GM21447 (cell line): ENCODE measurements around the gene EPS15.
"Not testable (repeated sequence)": the region's sequence is repeated elsewhere in the genome, so short reads cannot be mapped to it uniquely, and the experiment has no call there.

ENCODE experiments used
- ATAC-seq: cut with Tn5 transposase; IDR thresholded peaks from one replicate; pipeline ENCODE4 v1.9.1; 2021; ENCODE audit not compliant: unreplicated experiment

Gene EPS15

DNA sequence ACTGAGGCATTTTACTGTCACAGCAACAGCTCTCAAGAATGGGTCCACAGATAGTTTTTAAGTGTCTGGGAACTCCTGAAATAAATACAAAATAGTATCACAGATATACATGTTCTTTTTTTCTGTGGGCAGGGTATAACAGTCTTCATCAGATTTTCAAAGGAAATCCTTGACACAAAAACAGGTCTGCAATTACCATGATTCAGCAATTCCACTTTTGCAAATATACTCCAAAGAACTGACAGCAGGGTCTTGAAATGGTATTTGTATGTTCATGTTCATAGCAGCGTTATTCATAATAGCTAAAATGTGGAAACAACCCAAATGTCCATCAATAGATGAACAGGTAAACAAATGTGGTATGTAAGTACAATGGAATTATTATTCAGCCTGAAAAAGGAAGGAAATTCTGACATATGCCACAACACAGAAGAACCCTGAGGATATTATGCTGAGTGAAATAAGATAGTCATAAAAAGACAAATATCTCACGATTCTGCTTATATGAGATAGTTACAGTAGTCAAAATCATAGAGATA, 85.0 kb downstream of the EPS15 start:
- ATAC-seq, result no peak

DNA sequence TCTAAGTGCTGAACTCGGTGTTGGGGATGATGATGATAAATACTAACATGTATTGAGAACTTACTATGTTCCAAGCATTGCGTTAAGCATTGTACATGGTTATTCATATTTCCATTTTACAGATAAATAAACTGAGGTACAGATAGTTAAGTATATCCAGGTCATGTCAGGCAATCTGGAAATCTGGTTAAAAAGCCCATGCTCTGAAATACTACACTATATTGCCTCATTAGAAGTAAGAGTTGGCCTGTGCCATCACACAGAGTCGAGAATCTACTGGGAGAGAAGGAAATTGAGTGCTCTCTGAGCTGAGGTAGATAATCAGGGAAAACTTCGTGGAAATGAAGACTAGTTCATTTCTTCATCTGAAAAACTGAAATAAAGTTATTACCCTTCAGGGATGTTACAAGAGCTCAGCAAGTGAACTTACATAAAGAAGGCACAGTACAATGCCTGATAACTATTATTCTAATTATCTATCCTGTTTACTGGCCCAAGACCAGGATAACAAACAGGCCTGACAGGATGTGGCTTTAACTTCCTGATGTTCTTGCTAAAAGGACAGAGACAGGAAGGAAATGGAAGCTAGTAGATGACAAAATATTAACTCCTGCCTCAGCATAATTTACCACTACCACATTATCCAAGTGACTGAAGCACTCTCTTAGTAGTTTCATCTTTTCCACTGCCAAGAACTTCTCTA, 85.6 kb downstream of the EPS15 start:
- ATAC-seq, result peak; percentile 49

- ATAC-seq, result no peak
Measured at GRCh38 chr1:51432146-51432545, 86.9 kb downstream of the EPS15 start.

GRCh38 chr1:51427438-51427837, 91.6 kb downstream of the EPS15 start:
- no peak for ATAC-seq

- no peak for ATAC-seq
Measured at GRCh38 chr1:51425955-51426354, 93.1 kb downstream of the EPS15 start.

DNA sequence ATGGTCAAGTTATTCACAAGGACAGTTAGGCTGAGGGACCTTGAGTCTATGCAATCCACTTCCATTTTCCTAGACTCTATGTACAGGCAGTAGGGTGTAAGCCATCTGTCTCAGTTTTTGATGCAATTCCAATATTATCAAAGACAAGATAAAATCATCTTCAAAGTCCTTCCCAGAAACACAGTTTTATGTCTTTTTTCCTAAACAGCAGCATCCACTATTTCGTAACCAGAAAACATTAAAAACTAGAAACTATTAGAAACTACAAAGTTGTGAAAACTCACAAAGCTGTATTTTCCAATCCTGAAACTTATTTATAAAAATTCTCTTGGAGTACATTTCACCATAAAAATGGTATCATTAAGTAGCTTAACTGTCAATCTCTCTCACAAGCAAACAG, 93.8 kb downstream of the EPS15 start:
- ATAC-seq, result no peak

DNA sequence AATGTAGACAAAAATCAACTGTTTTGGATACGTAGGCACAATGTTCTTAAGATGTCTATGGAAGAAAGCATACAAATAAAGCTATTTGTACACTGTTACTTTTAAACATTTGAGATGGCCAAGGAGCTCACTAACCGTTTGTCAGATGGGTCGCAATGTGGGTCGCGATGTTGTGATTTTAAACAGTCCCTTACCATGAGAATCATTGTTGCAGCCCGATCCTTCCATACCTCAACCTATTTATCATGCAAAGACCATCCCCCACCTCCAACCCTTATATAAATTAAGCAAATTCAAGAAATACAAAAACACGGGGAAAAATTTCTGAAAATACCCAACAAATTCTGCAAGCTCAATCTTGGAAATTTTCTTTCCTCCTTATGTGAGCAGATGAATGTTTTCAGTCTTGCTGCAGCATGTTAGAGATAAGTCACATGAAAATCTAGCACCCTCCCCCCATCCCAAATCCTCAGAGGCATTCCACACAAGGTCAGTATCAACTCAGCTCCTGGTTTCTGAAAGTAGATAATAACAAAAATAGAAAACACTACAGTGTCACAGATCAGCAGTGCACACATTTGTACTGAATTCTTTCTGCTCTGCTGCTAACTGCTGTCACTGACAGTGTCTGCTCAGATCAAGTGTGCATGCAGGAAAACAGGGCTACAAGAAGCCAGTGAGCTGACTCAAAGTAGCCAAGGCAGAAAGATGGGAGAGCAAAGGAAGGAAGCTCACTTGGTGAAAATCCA, 95.8 kb downstream of the EPS15 start:
- ATAC-seq, result no peak

GRCh38 chr1:51422367-51423072, 96.5 kb downstream of the EPS15 start:
- no peak for ATAC-seq

- ATAC-seq, result no peak
Measured at GRCh38 chr1:51421964-51422363, 97.1 kb downstream of the EPS15 start.

DNA sequence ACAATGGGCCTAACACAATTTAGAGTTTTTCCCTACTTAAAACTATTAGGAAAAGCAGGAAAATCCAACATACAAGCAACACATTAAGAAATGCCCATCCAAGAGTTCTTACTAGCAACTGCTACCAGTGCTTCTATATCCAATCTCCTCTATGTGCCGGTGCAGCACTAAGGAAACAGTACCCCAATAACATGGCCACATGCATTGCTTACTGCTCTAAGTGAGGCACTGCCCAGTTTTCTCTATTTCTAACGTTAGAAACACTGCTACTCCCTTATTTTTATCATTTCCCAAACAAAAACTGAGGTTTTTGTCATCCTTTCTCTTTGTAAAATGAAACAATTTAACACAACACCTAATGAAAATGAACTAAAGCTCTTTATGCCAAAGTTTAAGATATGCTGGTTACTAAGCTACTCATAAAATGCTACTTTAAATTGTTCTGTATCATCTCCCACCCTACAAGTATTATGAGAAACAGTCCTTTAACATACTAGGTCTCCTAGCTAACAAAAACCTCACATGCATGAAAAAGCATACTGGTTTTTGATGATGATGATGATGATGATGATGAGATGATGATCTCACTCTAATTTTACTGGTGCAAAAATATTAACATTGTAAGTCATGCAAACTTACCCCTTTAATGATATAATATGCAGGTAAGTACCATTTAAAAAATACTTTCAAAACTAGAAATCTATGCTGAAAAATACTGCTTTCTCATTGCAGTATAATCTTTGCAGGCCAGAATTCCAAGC, 98.0 kb downstream of the EPS15 start:
- no peak for ATAC-seq

DNA sequence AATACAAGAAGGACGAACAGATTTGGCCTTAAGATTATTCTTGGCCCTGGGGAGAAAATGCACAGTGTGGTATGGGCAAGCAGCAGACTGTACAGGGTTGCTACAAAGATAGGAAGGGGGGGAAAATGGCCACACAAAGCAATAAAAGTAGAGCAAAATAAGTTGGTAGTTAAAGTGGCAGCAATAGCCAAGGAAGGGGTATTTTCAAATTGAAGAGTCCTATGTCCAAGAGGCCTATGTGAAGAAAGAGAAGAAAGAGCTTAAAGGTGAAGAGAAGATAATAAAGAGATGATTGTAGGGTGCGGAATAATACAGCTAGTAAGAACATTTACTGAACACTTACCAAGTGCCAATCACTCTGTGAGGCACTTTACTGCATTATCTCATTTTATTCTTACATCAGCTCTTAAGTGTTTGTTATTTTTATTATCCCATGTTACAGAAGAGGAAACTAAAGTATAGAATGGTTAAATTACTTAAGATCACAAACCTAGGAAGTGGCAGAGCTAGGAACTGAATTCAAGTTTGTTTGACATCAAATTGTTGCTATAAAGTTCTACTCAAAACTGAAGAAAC, 100.6 kb downstream of the EPS15 start:
- no peak for ATAC-seq

GRCh38 chr1:51417496-51418383, 101.3 kb downstream of the EPS15 start:
- ATAC-seq, result no peak

GRCh38 chr1:51416910-51417309, 102.2 kb downstream of the EPS15 start:
- no peak for ATAC-seq

GRCh38 chr1:51415963-51416362, 103.1 kb downstream of the EPS15 start:
- no peak for ATAC-seq

DNA sequence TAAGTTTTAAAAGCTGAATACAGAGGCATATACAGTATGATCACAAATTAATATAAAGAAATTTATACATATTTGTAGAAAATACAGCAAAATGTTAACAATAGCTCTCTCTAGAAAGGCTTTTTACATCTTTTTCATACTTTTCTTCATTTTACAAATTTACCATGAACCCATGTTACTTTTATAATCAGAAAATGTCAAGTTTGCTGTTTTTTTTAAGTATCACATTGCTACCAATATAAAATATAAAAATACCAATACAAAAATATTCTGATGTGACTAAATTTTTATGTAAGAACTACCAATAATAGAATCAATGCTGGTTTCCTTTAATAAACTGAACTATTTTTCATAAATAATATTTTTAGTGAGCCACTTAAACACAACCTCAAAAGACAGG, 104.3 kb downstream of the EPS15 start:
- no peak for ATAC-seq

DNA sequence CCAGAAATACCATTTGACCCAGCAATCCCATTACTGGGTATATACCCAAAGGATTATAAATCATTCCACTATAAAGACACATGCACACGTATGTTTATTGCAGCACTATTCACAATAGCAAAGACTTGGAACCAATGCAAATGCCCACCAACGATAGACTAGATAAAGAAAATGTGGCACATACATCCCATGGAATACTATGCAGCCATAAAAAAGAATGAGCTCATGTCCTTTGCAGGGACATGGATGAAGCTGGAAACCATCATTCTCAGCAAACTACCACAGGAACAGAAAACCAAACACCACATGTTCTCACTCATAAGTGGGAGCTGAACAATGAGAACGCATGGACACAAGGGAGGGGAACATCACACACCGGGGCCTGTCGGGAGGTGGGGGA, 107.2 kb downstream of the EPS15 start:
- ATAC-seq, result not testable (repeated sequence)

DNA sequence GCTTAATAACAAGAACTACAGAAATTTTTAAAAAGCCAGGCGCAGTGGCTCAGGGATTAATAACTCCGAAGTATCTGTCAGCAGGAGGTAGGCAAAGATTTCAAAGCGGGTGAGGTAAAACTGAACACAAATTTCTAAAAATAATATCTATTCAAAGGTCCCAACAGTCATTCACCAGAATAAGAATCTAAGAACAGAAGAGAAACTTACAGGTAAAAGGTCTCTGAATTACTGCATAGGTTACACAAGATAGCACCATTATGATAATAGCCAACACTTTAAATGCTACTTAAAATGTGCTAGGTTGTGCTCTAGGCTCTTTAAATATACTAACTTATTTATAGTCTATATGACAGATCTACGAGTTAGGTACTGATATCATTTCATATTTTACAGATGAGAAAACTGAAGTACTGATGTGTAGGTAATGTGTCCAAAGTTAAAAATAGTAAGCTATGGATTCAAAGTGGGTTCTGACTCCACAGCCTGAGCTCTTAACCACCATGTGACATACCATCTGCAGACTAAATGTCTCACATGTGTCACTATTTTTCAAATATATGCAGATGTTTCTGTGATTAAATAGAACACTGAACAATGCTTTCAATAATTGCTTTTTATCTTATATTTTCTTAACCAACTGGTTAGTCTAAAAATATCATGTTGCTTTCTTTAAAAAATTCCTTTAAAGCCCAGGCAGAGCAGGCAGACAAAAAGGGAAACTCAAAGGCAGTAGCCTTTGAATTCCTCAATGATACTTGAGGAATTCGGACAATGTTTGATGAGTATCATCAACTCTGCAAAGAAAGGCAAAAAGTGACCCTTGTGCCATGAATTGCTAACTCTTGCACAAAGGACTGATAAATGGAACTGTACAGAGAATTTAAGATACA, 108.3 kb downstream of the EPS15 start:
- no peak for ATAC-seq

DNA sequence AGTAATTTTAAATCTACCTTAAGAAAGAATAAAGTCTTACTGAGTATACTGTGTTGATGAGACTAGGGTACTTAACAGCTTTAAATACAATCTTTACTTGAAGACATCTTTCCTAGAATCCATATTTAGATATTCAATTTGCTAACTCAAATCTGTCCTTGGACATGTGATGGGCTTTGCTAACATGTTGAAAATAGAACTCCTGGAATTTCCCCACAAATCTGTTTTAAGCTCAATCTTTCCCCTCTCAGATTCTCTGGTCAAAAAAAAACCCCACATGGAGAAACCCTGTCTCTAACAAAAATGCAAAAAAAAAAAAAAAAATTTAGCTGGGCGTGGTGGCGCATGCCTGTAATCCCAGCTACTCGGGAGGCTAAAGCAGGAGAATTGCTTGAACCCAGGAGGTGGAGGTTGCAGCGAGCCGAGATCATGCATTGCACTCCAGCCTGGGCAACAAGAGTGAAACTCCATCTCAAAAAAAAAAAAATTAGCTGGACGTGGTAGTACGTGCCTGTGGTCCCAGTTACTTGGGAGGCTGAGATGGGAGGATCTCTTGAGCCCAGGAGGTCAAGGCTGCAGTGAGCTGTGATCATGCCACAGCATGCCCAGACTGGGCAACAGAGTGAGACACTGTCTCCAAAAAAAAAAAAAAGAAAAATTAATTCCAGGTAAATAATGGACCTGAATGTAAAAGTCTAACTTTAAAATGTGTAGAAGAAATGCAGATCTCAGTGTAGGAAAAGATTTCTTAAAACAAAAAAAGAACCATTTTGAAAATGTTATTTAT, 109.1 kb downstream of the EPS15 start:
- not testable (repeated sequence) for ATAC-seq
